HepG2 (cell line): ENCODE results near the gene NXPH1. TPM values are rescaled to one million over a fixed set of nuclear protein-coding genes. Genes with fewer than 3 reads are reported as not detected.

Experiments
- ARNT2 ChIP-seq: sonication (generic); formaldehyde crosslinking; IDR thresholded peaks from 2 replicates; pipeline ENCODE4 v1.8.0; 2022; ENCODE audit warnings: mild to moderate bottlenecking, low read depth, missing genetic modification reagents, moderate library complexity
- IRX3 ChIP-seq: sonication (generic); formaldehyde crosslinking; IDR thresholded peaks from 2 replicates; pipeline ENCODE4 v1.8.1; 2023; ENCODE audit warnings: mild to moderate bottlenecking, low read depth, missing genetic modification reagents, borderline replicate concordance
- TCF7 ChIP-seq: sonication (generic); IDR thresholded peaks from 2 replicates; pipeline ENCODE4 v1.6.1; 2016; ENCODE audit warnings: antibody characterized with exemption, low read depth
- ZBTB10 ChIP-seq: sonication (generic); formaldehyde crosslinking; IDR thresholded peaks from 2 replicates; pipeline ENCODE4 v1.4.0; 2020; ENCODE audit warnings: missing genetic modification reagents, borderline replicate concordance
- ZBTB7A ChIP-seq: sonication (generic); formaldehyde crosslinking; IDR thresholded peaks from 2 replicates; pipeline ENCODE4 v1.8.0; 2022; ENCODE audit warnings: mild to moderate bottlenecking, missing genetic modification reagents
- ZNF180 ChIP-seq: sonication (generic); formaldehyde crosslinking; IDR thresholded peaks from 2 replicates; pipeline ENCODE4 v1.4.0; 2020; ENCODE audit warnings: low read depth, missing genetic modification reagents, borderline replicate concordance
- ZNF318 ChIP-seq: sonication (generic); formaldehyde crosslinking; IDR thresholded peaks from 2 replicates; pipeline ENCODE4 v1.4.0; 2020; ENCODE audit warnings: mild to moderate bottlenecking, missing genetic modification reagents
- polyA plus RNA-seq, 8 experiments: library from polyadenylated mRNA; depleted of rRNA in 3 of 8; stranded (reverse) in 7 of 8; unstranded in 1 of 8; fragments of >200 nt; fragmentation: Illumina TruSeq in 4 of 8; extraction: Trizol in 4 of 8; gene quantifications; 2 replicates each; pipeline versions ENCODE4 v1.2.1 to v1.2.3, GENCODE V29; 2011 to 2016; ENCODE audit warnings: low read depth in 4 of 8, missing spikeins in 1 of 8, mixed read lengths in 1 of 8; ENCODE audit not compliant: insufficient read depth in 1 of 8
- total RNA-seq, 5 experiments: library from RNA; depleted of rRNA; stranded (reverse); fragments of >200 nt; fragmentation: Illumina TruSeq; extraction: Trizol; gene quantifications; 2 replicates each; pipeline ENCODE4 v1.2.3, GENCODE V29; 2016; ENCODE audit warnings: low read depth in 1 of 5

NXPH1 gene
- total and polyA plus RNA-seq, 2 of the 13 experiments (the other 11 are each of a cell fraction or from before 2014, with no cell fraction given), result not detected

- TF ChIP-seq ZNF318 (CRISPR knock-in tag) (no peak), ZBTB7A (CRISPR knock-in tag) (no peak), IRX3 (CRISPR knock-in tag) (no peak), ARNT2 (no peak), ZNF180 (CRISPR knock-in tag) (no peak), ZBTB10 (CRISPR knock-in tag) (no peak), TCF7 (no peak)
- TF ChIP-seq, all 625 proteins: peak for 0
These were observed 31.9 kb downstream of the NXPH1 start (continued) for GRCh38 chr7:8465338-8465737.
